Sigmoid colon (tissue), 4 donors: ENCODE data around the gene KRT76.

Experiments
- POLR2AphosphoS5 ChIP-seq, 4 donors: sonication (generic); formaldehyde crosslinking; IDR thresholded peaks; one replicate each; pipeline ENCODE4 v1.6.1; 2017; ENCODE audit warnings: antibody characterized with exemption in 4 of 4
- TF ChIP-seq, protein P1 (sequence below), 4 experiments: fragments of 450-650 bp in 3 of 4; fragments of 200-600 bp in 1 of 4; IDR thresholded peaks; one replicate each; pipeline ENCODE4 v1.5.1; 2016 to 2019; ENCODE audit warnings: antibody characterized with exemption in 4 of 4, mild to moderate bottlenecking in 3 of 4, moderate library complexity in 2 of 4

DNA sequence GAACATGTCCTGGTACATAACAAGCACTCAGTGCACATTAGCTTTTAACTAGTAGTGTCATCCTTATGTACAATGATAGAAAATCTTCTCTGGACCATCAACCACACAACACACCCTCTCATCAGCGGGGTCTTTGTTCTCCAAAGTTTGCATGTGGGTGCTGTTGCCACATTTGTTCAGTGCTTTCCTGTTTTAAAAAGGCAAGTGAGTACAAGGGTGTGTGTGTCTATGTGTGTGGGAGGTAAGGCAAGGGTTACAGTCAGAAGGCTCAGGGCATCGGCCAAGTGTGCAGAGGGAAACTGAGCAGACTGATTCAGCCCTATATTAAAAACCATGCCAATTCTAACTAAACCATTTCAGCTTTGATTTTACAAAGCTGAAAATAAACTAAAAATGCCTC lies 17.9 kb downstream of the KRT76 start:
- TF ChIP-seq, protein P1, sequence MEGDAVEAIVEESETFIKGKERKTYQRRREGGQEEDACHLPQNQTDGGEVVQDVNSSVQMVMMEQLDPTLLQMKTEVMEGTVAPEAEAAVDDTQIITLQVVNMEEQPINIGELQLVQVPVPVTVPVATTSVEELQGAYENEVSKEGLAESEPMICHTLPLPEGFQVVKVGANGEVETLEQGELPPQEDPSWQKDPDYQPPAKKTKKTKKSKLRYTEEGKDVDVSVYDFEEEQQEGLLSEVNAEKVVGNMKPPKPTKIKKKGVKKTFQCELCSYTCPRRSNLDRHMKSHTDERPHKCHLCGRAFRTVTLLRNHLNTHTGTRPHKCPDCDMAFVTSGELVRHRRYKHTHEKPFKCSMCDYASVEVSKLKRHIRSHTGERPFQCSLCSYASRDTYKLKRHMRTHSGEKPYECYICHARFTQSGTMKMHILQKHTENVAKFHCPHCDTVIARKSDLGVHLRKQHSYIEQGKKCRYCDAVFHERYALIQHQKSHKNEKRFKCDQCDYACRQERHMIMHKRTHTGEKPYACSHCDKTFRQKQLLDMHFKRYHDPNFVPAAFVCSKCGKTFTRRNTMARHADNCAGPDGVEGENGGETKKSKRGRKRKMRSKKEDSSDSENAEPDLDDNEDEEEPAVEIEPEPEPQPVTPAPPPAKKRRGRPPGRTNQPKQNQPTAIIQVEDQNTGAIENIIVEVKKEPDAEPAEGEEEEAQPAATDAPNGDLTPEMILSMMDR (IDR thresholded peaks at IDR 0.05): no peak
- TF ChIP-seq POLR2AphosphoS5 (IDR thresholded peaks at IDR 0.05): no peak
